Peyer's patch (tissue), 4 donors: ENCODE results near the gene FNDC3B. TPM values are rescaled to one million over a fixed set of nuclear protein-coding genes. Genes with fewer than 3 reads are reported as not detected.

ENCODE experiments used
- DNase-seq, 3 donors: peaks; one replicate each; pipeline ENCODE4 v3.0.0-alpha.2; 2017 to 2019
- H3K27ac ChIP-seq, 4 donors: fragments of 200-600 bp; sonication (generic); one replicate each; pipeline ENCODE4 v1.5.1; 2016 to 2019
- H3K27me3 ChIP-seq, 2 donors: fragments of 200-600 bp; sonication (generic); one replicate each; pipeline ENCODE4 v1.5.1; 2019
- H3K36me3 ChIP-seq, 3 donors: fragments of 200-600 bp; sonication (generic); one replicate each; pipeline ENCODE4 v1.5.1; 2016 to 2019
- H3K4me1 ChIP-seq, 4 donors: fragments of 200-600 bp; sonication (generic); one replicate each; pipeline ENCODE4 v1.5.1; 2016 to 2019
- H3K4me3 ChIP-seq, 4 donors: fragments of 200-600 bp; sonication (generic); 1 replicate in 3 of 4; 2 replicates in 1 of 4; pipeline ENCODE4 v1.5.1; 2016 to 2019; ENCODE audit warnings: mild to moderate bottlenecking in 1 of 4
- H3K9me3 ChIP-seq, 4 donors: fragments of 200-600 bp; sonication (generic); one replicate each; pipeline ENCODE4 v1.5.1; 2016 to 2019; ENCODE audit warnings: mild to moderate bottlenecking in 1 of 4
- CTCF ChIP-seq, 6 experiments: fragments of 450-650 bp in 4 of 6; fragments of 200-600 bp in 2 of 6; sonication (generic) in 1 of 6; IDR thresholded peaks; one replicate each; pipeline ENCODE4 v1.5.1; 2017 to 2019; ENCODE audit warnings: antibody characterized with exemption in 6 of 6, mild to moderate bottlenecking in 3 of 6, moderate library complexity in 1 of 6
- POLR2A ChIP-seq, 2 donors: fragments of 450-650 bp; IDR thresholded peaks; one replicate each; pipeline ENCODE4 v1.5.1; 2017; ENCODE audit warnings: antibody characterized with exemption in 2 of 2, mild to moderate bottlenecking in 2 of 2, moderate library complexity in 2 of 2
- total RNA-seq, 4 donors: library from RNA; depleted of rRNA; stranded (reverse); fragments of >200 nt; gene quantifications; one replicate each; pipeline ENCODE4 v1.1.0, GENCODE V29; 2016

FNDC3B gene
- total RNA-seq, 4 donors from 2014 or later: 28.7 to 74.3 (median 54.6) TPM

GRCh38 chr3:172159962-172160538, 120.7 kb downstream of the FNDC3B start:
- Histone ChIP-seq H3K9me3 (no peaks in the 10 kb centered on the region), H3K4me3 (no peak overlapping the region), H3K27ac (no peak overlapping the region), H3K36me3 (no peaks in the 10 kb centered on the region), H3K27me3 (no peaks in the 10 kb centered on the region), H3K4me1 (peaks cover 0 to 5% (median 0%) of the 10 kb centered on the region in 4 donors)
- TF ChIP-seq POLR2A (IDR thresholded peaks at IDR 0.05): no peak
- no peak for TF ChIP-seq CTCF (IDR thresholded peaks at IDR 0.05)
- DNase-seq: no peak

GRCh38 chr3:172161133-172161789, 121.9 kb downstream of the FNDC3B start:
- Histone ChIP-seq H3K27ac (no peak overlapping the region), H3K27me3 (no peaks in the 10 kb centered on the region), H3K9me3 (no peaks in the 10 kb centered on the region), H3K4me3 (no peak overlapping the region), H3K4me1 (no peaks in the 10 kb centered on the region), H3K36me3 (no peaks in the 10 kb centered on the region)
- DNase-seq: no peak
- TF ChIP-seq CTCF (IDR thresholded peaks at IDR 0.05) (no peak), POLR2A (IDR thresholded peaks at IDR 0.05) (no peak)

GRCh38 chr3:172161959-172162358, 122.6 kb downstream of the FNDC3B start:
- H3K27ac ChIP-seq: no peak overlapping the region
- no peak for DNase-seq
- H3K4me1 ChIP-seq: no peaks in the 10 kb centered on the region
- TF ChIP-seq CTCF (IDR thresholded peaks at IDR 0.05) (no peak), POLR2A (IDR thresholded peaks at IDR 0.05) (no peak)
- H3K36me3 ChIP-seq: no peaks in the 10 kb centered on the region
- H3K4me3 ChIP-seq: no peak overlapping the region
- no peaks in the 10 kb centered on the region for H3K27me3 ChIP-seq
- H3K9me3 ChIP-seq: no peaks in the 10 kb centered on the region

GRCh38 chr3:172163320-172163719, 123.9 kb downstream of the FNDC3B start:
- TF ChIP-seq POLR2A (IDR thresholded peaks at IDR 0.05) (no peak), CTCF (IDR thresholded peaks at IDR 0.05) (no peak)
- Histone ChIP-seq H3K4me1 (peaks cover 0 to 4% (median 0%) of the 10 kb centered on the region in 4 donors), H3K27ac (no peak overlapping the region), H3K27me3 (no peaks in the 10 kb centered on the region), H3K4me3 (no peak overlapping the region), H3K9me3 (no peaks in the 10 kb centered on the region), H3K36me3 (no peaks in the 10 kb centered on the region)
- DNase-seq: no peak

- H3K4me1 ChIP-seq: peaks cover 0 to 12% (median 0%) of the 10 kb centered on the region in 4 donors
- no peaks in the 10 kb centered on the region for H3K36me3 ChIP-seq
- H3K4me3 ChIP-seq: no peak overlapping the region
- DNase-seq: no peak
- TF ChIP-seq POLR2A (IDR thresholded peaks at IDR 0.05): no peak
- no peak for TF ChIP-seq CTCF (IDR thresholded peaks at IDR 0.05)
- no peak overlapping the region for H3K27ac ChIP-seq
- H3K9me3 ChIP-seq: no peaks in the 10 kb centered on the region
- H3K27me3 ChIP-seq: no peaks in the 10 kb centered on the region
Measured at GRCh38 chr3:172164620-172165362, 125.4 kb downstream of the FNDC3B start.
